GM12892 (cell line): ENCODE measurements around the gene DSE.

Source experiments
- POLR2A ChIP-seq: IDR thresholded peaks from 2 replicates; pipeline ENCODE4 v1.6.1; 2011; ENCODE audit warnings: low read depth, low read length, control low read depth
- POLR2AphosphoS5 ChIP-seq: IDR thresholded peaks from 2 replicates; pipeline ENCODE4 v1.6.1; 2011; ENCODE audit warnings: low read depth, low read length, control low read depth
- TAF1 ChIP-seq: IDR thresholded peaks from 2 replicates; pipeline ENCODE4 v1.6.1; 2011; ENCODE audit warnings: low read depth, mild to moderate bottlenecking, control low read depth, low read length, borderline replicate concordance

DNA sequence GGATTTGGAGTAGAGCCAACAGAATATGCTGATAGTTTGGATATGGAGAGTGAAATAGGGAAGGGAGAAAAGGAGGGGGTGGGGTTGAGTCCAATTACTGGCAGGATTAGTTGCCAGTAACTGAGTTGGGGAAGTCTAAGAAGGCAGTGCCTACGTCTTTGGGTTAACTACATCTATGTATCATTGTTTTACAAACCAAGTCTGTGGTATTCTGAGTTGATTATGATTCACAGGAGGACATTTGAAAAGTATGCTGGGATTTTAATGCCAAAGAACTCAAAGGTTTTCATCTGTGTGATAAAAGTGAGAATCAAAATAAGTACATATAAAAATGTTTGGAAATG lies 14.7 kb downstream of the DSE start:
- TF ChIP-seq POLR2AphosphoS5 (no peak), POLR2A (no peak), TAF1 (no peak)
